H1 (cell line): ENCODE measurements around the gene LPP. TPM values are rescaled to one million over a fixed set of nuclear protein-coding genes. Genes with fewer than 3 reads are reported as not detected.

Experiments
- CTCF ChIA-PET: fragments of 300-600 bp; sonication (Branson Sonifier 250); formaldehyde crosslinking; loops from one replicate; lab custom pipeline; 2021; ENCODE audit not compliant: partially characterized antibody; lab: Charles Lee
- POLR2A ChIA-PET: fragments of 300-600 bp; sonication (Branson Sonifier 250); formaldehyde crosslinking; loops from one replicate; lab custom pipeline; 2021; ENCODE audit warnings: inconsistent platforms; ENCODE audit not compliant: partially characterized antibody; lab: Charles Lee
- DNase-seq, 2 experiments: peaks; one replicate each; pipeline versions ENCODE4 v3.0.0 to v3.0.0-alpha.2; 2010 to 2022; ENCODE audit warnings: low spot score in 2 of 2, low read depth in 1 of 2, mixed read lengths in 1 of 2
- FAIRE-seq: peaks from 2 replicates; lab custom pipeline; 2011; peaks lifted over from hg19 to GRCh38; lab: Jason Lieb, UNC
- H2AFZ ChIP-seq: 2 replicates; pipeline ENCODE4 v1.8.1; 2012; ENCODE audit warnings: low read length, inconsistent platforms
- H2AK5ac ChIP-seq: 2 replicates; pipeline ENCODE4 v1.6.1; 2013; ENCODE audit warnings: low read depth, low read length
- H2BK120ac ChIP-seq: replicated peaks from 2 replicates; pipeline ENCODE3; 2013; ENCODE audit warnings: low read depth, low read length, inconsistent platforms
- H2BK12ac ChIP-seq: 2 replicates; pipeline ENCODE4 v1.6.1; 2013; ENCODE audit warnings: low read depth, low read length
- H2BK15ac ChIP-seq: 2 replicates; pipeline ENCODE4 v1.6.1; 2013; ENCODE audit warnings: low read length
- H2BK20ac ChIP-seq: 2 replicates; pipeline ENCODE4 v1.6.1; 2013; ENCODE audit warnings: low read length
- H2BK5ac ChIP-seq: 2 replicates; pipeline ENCODE4 v1.6.1; 2013; ENCODE audit warnings: low read depth, low read length
- H3K14ac ChIP-seq: 2 replicates; pipeline ENCODE4 v1.6.1; 2013; ENCODE audit warnings: inconsistent platforms; ENCODE audit not compliant: insufficient read length
- H3K18ac ChIP-seq: 2 replicates; pipeline ENCODE4 v1.6.1; 2013; ENCODE audit warnings: low read length; ENCODE audit errors: extremely low read depth
- H3K23ac ChIP-seq: 2 replicates; pipeline ENCODE4 v1.6.1; 2013; ENCODE audit warnings: inconsistent platforms; ENCODE audit not compliant: insufficient read length
- H3K23me2 ChIP-seq: 2 replicates; pipeline ENCODE4 v1.6.1; 2013; ENCODE audit warnings: low read depth, low read length
- H3K27ac ChIP-seq: 2 replicates; pipeline ENCODE4 v1.6.1; 2011; ENCODE audit warnings: low read depth, low read length, inconsistent platforms
- H3K27me3 ChIP-seq, 4 experiments: replicated peaks in 1 of 4; 1 replicate in 1 of 4; 2 replicates in 3 of 4; pipeline versions ENCODE4 v1.6.1 to v1.8.1; 2011 to 2013; ENCODE audit warnings: low read length in 3 of 4, mild to moderate bottlenecking in 3 of 4, inconsistent platforms in 2 of 4, mixed read lengths in 2 of 4, moderate library complexity in 1 of 4; ENCODE audit not compliant: control insufficient read depth in 3 of 4, insufficient read depth in 3 of 4; ENCODE audit errors: extremely low read depth in 1 of 4
- H3K36me3 ChIP-seq, 4 experiments: 2 replicates each; pipeline versions ENCODE4 v1.6.1 to v1.8.1; 2011 to 2013; ENCODE audit warnings: mild to moderate bottlenecking in 4 of 4, low read length in 3 of 4, moderate library complexity in 2 of 4, control low read depth in 1 of 4, inconsistent platforms in 1 of 4; ENCODE audit not compliant: insufficient read depth in 4 of 4, control insufficient read depth in 2 of 4
- H3K4ac ChIP-seq: replicated peaks from 2 replicates; pipeline ENCODE3; 2013; ENCODE audit warnings: low read length, low read depth, mixed read lengths, inconsistent platforms; ENCODE audit not compliant: insufficient read length
- H3K4me1 ChIP-seq, 4 experiments: replicated peaks in 1 of 4; 1 replicate in 1 of 4; 2 replicates in 3 of 4; pipeline versions ENCODE4 v1.6.1 to v1.8.1; 2011 to 2013; ENCODE audit warnings: low read length in 3 of 4, inconsistent platforms in 2 of 4, mixed read lengths in 1 of 4; ENCODE audit not compliant: insufficient read depth in 4 of 4, control insufficient read depth in 3 of 4
- H3K4me2 ChIP-seq, 2 experiments: 2 replicates each; pipeline versions ENCODE4 v1.6.1 to v1.8.1; 2011 to 2013; ENCODE audit warnings: low read depth in 2 of 2, low read length in 2 of 2, control low read depth in 1 of 2, inconsistent platforms in 1 of 2, mild to moderate bottlenecking in 1 of 2; ENCODE audit not compliant: insufficient read depth in 1 of 2
- H3K4me3 ChIP-seq, 4 experiments: fragments of 200-600, 300-600 bp in 1 of 4; sonication (generic), shearing (Covaris generic), sonication (Bioruptor Twin) in 1 of 4; 2 replicates each; pipeline versions ENCODE4 v1.5.1 to v1.8.1; 2011 to 2016; ENCODE audit warnings: low read length in 4 of 4, low read depth in 3 of 4, control low read depth in 2 of 4, inconsistent platforms in 2 of 4, mild to moderate bottlenecking in 2 of 4, mixed read lengths in 1 of 4, moderate library complexity in 1 of 4; ENCODE audit not compliant: insufficient read depth in 2 of 4; ENCODE audit errors: extremely low read depth in 1 of 4
- H3K56ac ChIP-seq: replicated peaks from 2 replicates; pipeline ENCODE3; 2013; ENCODE audit warnings: low read depth, mild to moderate bottlenecking, mixed read lengths, low read length, inconsistent platforms; ENCODE audit not compliant: insufficient read length
- H3K79me1 ChIP-seq: 2 replicates; pipeline ENCODE4 v1.6.1; 2013; ENCODE audit warnings: low read depth, low read length, control low read depth
- H3K79me2 ChIP-seq, 2 experiments: 2 replicates each; pipeline versions ENCODE4 v1.6.1 to v1.8.1; 2012 to 2013; ENCODE audit warnings: low read length in 2 of 2, mild to moderate bottlenecking in 2 of 2, inconsistent platforms in 1 of 2; ENCODE audit not compliant: insufficient read depth in 2 of 2, control insufficient read depth in 1 of 2
- H3K9ac ChIP-seq, 4 experiments: replicated peaks in 1 of 4; 1 replicate in 1 of 4; 2 replicates in 3 of 4; pipeline versions ENCODE4 v1.6.1 to v1.8.1; 2011 to 2013; ENCODE audit warnings: low read depth in 3 of 4, low read length in 3 of 4, control low read depth in 2 of 4, mild to moderate bottlenecking in 2 of 4, moderate library complexity in 2 of 4, inconsistent platforms in 1 of 4; ENCODE audit errors: extremely low read depth in 1 of 4
- H3K9me3 ChIP-seq, 2 experiments: 2 replicates each; pipeline versions ENCODE4 v1.6.1 to v1.8.1; 2012 to 2013; ENCODE audit warnings: mild to moderate bottlenecking in 2 of 2, moderate library complexity in 2 of 2, control low read depth in 1 of 2, inconsistent platforms in 1 of 2, low read depth in 1 of 2, low read length in 1 of 2, mixed read lengths in 1 of 2; ENCODE audit not compliant: insufficient read depth in 2 of 2
- H4K20me1 ChIP-seq, 2 experiments: replicated peaks in 1 of 2; 2 replicates each; pipeline versions ENCODE3 to v1.8.1; 2011 to 2013; ENCODE audit warnings: inconsistent platforms in 2 of 2, low read length in 2 of 2, mild to moderate bottlenecking in 1 of 2; ENCODE audit not compliant: insufficient read depth in 2 of 2, control insufficient read depth in 1 of 2
- H4K5ac ChIP-seq: 2 replicates; pipeline ENCODE4 v1.6.1; 2013; ENCODE audit warnings: low read length, low read depth, mixed read lengths, inconsistent platforms; ENCODE audit not compliant: insufficient read length
- H4K8ac ChIP-seq: 2 replicates; pipeline ENCODE4 v1.8.0; 2013; ENCODE audit warnings: mild to moderate bottlenecking, moderate library complexity, low read length, inconsistent platforms; ENCODE audit not compliant: insufficient read depth; ENCODE audit errors: extremely low read depth
- H4K91ac ChIP-seq: replicated peaks from 2 replicates; pipeline ENCODE3; 2013; ENCODE audit warnings: low read length, mixed read lengths, inconsistent platforms; ENCODE audit not compliant: insufficient read length
- CTCF ChIP-seq, 3 experiments: IDR thresholded peaks; 1 replicate in 2 of 3; 2 replicates in 1 of 3; pipeline versions ENCODE4 v1.5.1 to v1.6.1; 2011; ENCODE audit warnings: low read length in 3 of 3, mild to moderate bottlenecking in 3 of 3, inconsistent platforms in 2 of 3, low read depth in 1 of 3, moderate library complexity in 1 of 3; ENCODE audit not compliant: insufficient read depth in 1 of 3; ENCODE audit errors: control extremely low read depth in 1 of 3
- FOSL1 ChIP-seq: IDR thresholded peaks from 2 replicates; pipeline ENCODE4 v1.6.1; 2011; ENCODE audit warnings: mild to moderate bottlenecking, low read depth, low read length, moderate library complexity; ENCODE audit not compliant: insufficient read depth
- RAD21 ChIP-seq, 2 experiments: IDR thresholded peaks in 1 of 2; conservative IDR thresholded peaks in 1 of 2; 2 replicates each; pipeline ENCODE4 v1.6.1; 2011; ENCODE audit warnings: low read depth in 2 of 2, low read length in 2 of 2, improper control_type of control experiment in 1 of 2, inconsistent platforms in 1 of 2, mild to moderate bottlenecking in 1 of 2, moderate library complexity in 1 of 2
- WGBS, 2 experiments: shearing (Covaris generic) in 1 of 2; methylation state at CpG; one replicate each; pipeline versions ENCODE4 v1.1.6 to v1.1.7; 2013 to 2015; ENCODE audit warnings: low lambda C conversion rate in 2 of 2, mixed read lengths in 2 of 2, inconsistent platforms in 1 of 2, low coverage in 1 of 2, missing lambda C conversion rate in 1 of 2; ENCODE audit not compliant: insufficient replicate concordance in 2 of 2, insufficient coverage in 1 of 2, insufficient read length in 1 of 2; ENCODE audit errors: extremely low coverage in 1 of 2, missing lambda C conversion rate in 1 of 2; 5-methylcytosine and 5-hydroxymethylcytosine counted together
- polyA plus RNA-seq, 7 experiments: library from polyadenylated mRNA; depleted of rRNA in 3 of 7; stranded (reverse) in 5 of 7; unstranded in 2 of 7; fragments of >200 nt in 5 of 7; fragments of 200-250 nt in 2 of 7; gene quantifications; 1 replicate in 5 of 7; 2 replicates in 1 of 7; 4 replicates in 1 of 7; pipeline versions ENCODE4 v1.2.1 to v1.2.3, GENCODE V29; 2011 to 2013; ENCODE audit warnings: missing spikeins in 2 of 7, mixed read lengths in 2 of 7
- total RNA-seq: library from RNA; stranded (reverse); fragmentation: NEBNext Ultra II Directional; extraction: Animal tissue kit (Norgen Biotek cat#: 25700); gene quantifications from 2 replicates; pipeline ENCODE4 v1.2.1, GENCODE V29; 2021
- TF ChIP-seq, protein P1 (sequence below): IDR thresholded peaks from 2 replicates; pipeline ENCODE4 v1.6.1; 2012; ENCODE audit warnings: inconsistent platforms

Gene LPP
- total and polyA plus RNA-seq, 2 of the 8 experiments (the other 6 are each of a cell fraction or from before 2014, with no cell fraction given) = 10.0 to 53.3 TPM

- DNase-seq = no peak
- Histone ChIP-seq H4K8ac (no peak overlapping the region), H3K27me3 (no peaks in the 10 kb centered on the region), H3K4ac (no peak overlapping the region), H3K4me1 (no peaks in the 10 kb centered on the region), H3K4me3 (no peak overlapping the region), H3K23me2 (no peaks in the 10 kb centered on the region), H3K23ac (no peak overlapping the region), H3K14ac (no peak overlapping the region), H4K20me1 (no peaks in the 10 kb centered on the region), H2BK15ac (no peak overlapping the region), H2AFZ (no peak overlapping the region), H4K91ac (no peak overlapping the region), H3K4me2 (no peak overlapping the region), H2BK5ac (no peak overlapping the region), H3K9ac (no peak overlapping the region), H3K36me3 (no peaks in the 10 kb centered on the region), H2BK20ac (no peak overlapping the region), H3K56ac (no peak overlapping the region), H4K5ac (no peak overlapping the region), H3K9me3 (no peaks in the 10 kb centered on the region), H2BK120ac (no peak overlapping the region), H3K79me1 (no peaks in the 10 kb centered on the region), H3K79me2 (no peaks in the 10 kb centered on the region), H3K27ac (no peak overlapping the region), H2BK12ac (no peak overlapping the region), H2AK5ac (no peak overlapping the region), H3K18ac (no peak overlapping the region)
- TF ChIP-seq RAD21 (IDR thresholded peaks at IDR 0.05 in 1 of 2, conservative IDR thresholded peaks at IDR 0.05 in 1 of 2; ENCODE audit: low read depth in 2 of 2, low read length in 2 of 2) = peak; percentile 29 to 38; a peak in 3 of 4 replicates
- TF ChIP-seq CTCF (IDR thresholded peaks at IDR 0.05; ENCODE audit: control extremely low read depth in 1 of 3, insufficient read depth in 1 of 3, low read depth in 1 of 3, low read length in 3 of 3) = peak in 2 of 3 experiments; percentile 43 to 44; a peak in 3 of 4 replicates
- no peak for TF ChIP-seq FOSL1
- TF ChIP-seq, protein P1, sequence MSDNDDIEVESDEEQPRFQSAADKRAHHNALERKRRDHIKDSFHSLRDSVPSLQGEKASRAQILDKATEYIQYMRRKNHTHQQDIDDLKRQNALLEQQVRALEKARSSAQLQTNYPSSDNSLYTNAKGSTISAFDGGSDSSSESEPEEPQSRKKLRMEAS = no peak
- WGBS, 2 experiments = 73% methylated on average over 2 of the region's 2 CpGs; no CpG with 5 or more reads in 1 of the 2 experiments
- ChIA-PET CTCF (interaction anchor here (0.6 to 6.6 kb wide), 22 partner anchors 9 to 1091 kb away, joined by 3 to 65 read pairs (median 3); no protein-coding TSS in a partner anchor), POLR2A (no interaction called here)
- no peak for FAIRE-seq
Measured at GRCh38 chr3:188830893-188831292, 676.9 kb downstream of the LPP start.
